ENCODE measurements around the gene CD300E. TPM values are rescaled to one million over a fixed set of nuclear protein-coding genes. Genes with fewer than 3 reads are reported as not detected.
A peak's percentile ranks its signal among the peaks of the same experiment; 100 is the strongest.

Gene CD300E
- total RNA-seq, 1 experiment from 2014 or later: not detected

DNA sequence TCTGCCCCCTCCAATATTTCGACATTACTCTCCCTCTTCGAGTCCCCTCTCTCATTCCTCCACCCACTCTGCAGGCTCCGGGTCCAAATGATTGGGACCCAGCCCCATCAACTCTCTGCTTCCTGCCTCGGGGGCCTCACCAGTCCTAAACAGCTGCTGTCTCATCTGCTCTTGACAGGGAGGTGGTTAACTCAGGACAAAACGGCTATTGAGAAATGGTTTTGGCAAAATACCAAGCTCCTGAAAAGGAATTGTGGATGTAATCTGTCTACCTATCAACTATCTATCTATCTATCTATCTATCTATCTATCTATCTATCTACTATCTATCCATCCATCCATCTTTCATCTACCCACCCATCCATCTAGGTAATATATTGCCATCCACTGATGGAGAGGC lies 58.4 kb downstream of the CD300E start:
- Histone ChIP-seq H3K4me3 (ENCODE audit: low read length) (no peak overlapping the region), H3K9me3 (ENCODE audit: low read length) (no peaks in the 10 kb centered on the region), H3K79me2 (ENCODE audit: low read length) (no peaks in the 10 kb centered on the region), H2AFZ (ENCODE audit: low read length) (no peak overlapping the region), H3K4me1 (ENCODE audit: insufficient read depth, low read length) (peaks cover 11% of the 10 kb centered on the region), H3K27me3 (ENCODE audit: low read length) (peaks cover 42% of the 10 kb centered on the region), H4K20me1 (ENCODE audit: low read length) (no peaks in the 10 kb centered on the region), H3K4me2 (ENCODE audit: low read length) (no peak overlapping the region), H3K36me3 (ENCODE audit: low read depth, low read length) (no peaks in the 10 kb centered on the region), H3K9me2 (replicated peaks; ENCODE audit: low read length) (no peaks in the 10 kb centered on the region), H3K27ac (ENCODE audit: low read length) (no peak overlapping the region), H3F3A (ENCODE audit: low read length, unreplicated experiment) (no peaks in the 10 kb centered on the region), H3K9ac (ENCODE audit: low read length) (no peak overlapping the region)
- DNase-seq: peak; percentile 12
- intact Hi-C loops (cut with micrococcal nuclease): no loop called here
- ChIA-PET CTCF (interaction anchor here (0.6 kb wide), 1 partner anchor 163 kb away, joined by 3 read pairs; no protein-coding TSS in a partner anchor), POLR2A (ENCODE audit: unreplicated experiment) (no interaction called here)
- BruUV-seq (replicated peaks): no TSS peak
- TF ChIP-seq EZH2 (IDR thresholded peaks at IDR 0.05; ENCODE audit: low read length, unreplicated experiment): no peak
- no peak for TF ChIP-seq EZH2phosphoT487 (IDR thresholded peaks at IDR 0.05; ENCODE audit: borderline replicate concordance, low read length)
- TF ChIP-seq CTCF (conservative IDR thresholded peaks at IDR 0.05; ENCODE audit: low read depth, low read length): no peak
- no peak for ATAC-seq

DNA sequence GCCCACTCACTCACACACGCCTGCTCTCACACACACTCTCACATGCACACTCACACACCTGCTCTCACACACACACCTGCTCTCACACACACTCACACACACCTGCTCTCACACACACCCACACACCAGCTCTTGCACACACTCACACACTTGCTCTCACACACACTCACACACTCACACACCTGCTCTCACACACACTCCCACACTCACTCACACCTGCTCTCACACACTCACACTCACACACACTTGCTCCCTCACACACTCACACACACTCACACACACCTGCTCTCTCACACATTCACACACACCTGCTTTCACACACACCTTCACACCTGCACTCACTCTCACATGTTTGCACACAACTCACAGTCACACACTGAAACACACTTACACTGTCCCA lies 60.2 kb downstream of the CD300E start:
- H3K9me3 ChIP-seq (ENCODE audit: low read length): no peaks in the 10 kb centered on the region
- intact Hi-C loops (cut with micrococcal nuclease): no loop called here
- H3K36me3 ChIP-seq (ENCODE audit: low read depth, low read length): no peaks in the 10 kb centered on the region
- POLR2A ChIA-PET (ENCODE audit: unreplicated experiment): no interaction called here
- no peak overlapping the region for H2AFZ ChIP-seq (ENCODE audit: low read length)
- no peak overlapping the region for H3K4me2 ChIP-seq (ENCODE audit: low read length)
- H3K4me1 ChIP-seq (ENCODE audit: insufficient read depth, low read length): no peaks in the 10 kb centered on the region
- DNase-seq (no peak), ATAC-seq (no peak)
- TF ChIP-seq EZH2 (IDR thresholded peaks at IDR 0.05; ENCODE audit: low read length, unreplicated experiment): no peak
- no peak for TF ChIP-seq CTCF (conservative IDR thresholded peaks at IDR 0.05; ENCODE audit: low read depth, low read length)
- TF ChIP-seq EZH2phosphoT487 (IDR thresholded peaks at IDR 0.05; ENCODE audit: borderline replicate concordance, low read length): no peak
- H3K79me2 ChIP-seq (ENCODE audit: low read length): no peaks in the 10 kb centered on the region
- no peak overlapping the region for H3K4me3 ChIP-seq (ENCODE audit: low read length)
- no peaks in the 10 kb centered on the region for H3F3A ChIP-seq (ENCODE audit: low read length, unreplicated experiment)
- no peaks in the 10 kb centered on the region for H4K20me1 ChIP-seq (ENCODE audit: low read length)
- H3K9ac ChIP-seq (ENCODE audit: low read length): no peak overlapping the region
- H3K9me2 ChIP-seq (replicated peaks; ENCODE audit: low read length): no peaks in the 10 kb centered on the region
- CTCF ChIA-PET: no interaction called here
- H3K27me3 ChIP-seq (ENCODE audit: low read length): peaks cover 54% of the 10 kb centered on the region
- H3K27ac ChIP-seq (ENCODE audit: low read length): no peak overlapping the region
- BruUV-seq (replicated peaks): no TSS peak

GRCh38 chr17:74561586-74561985 lies 62.0 kb downstream of the CD300E start:
- no peaks in the 10 kb centered on the region for H3K9me2 ChIP-seq (replicated peaks; ENCODE audit: low read length)
- no peaks in the 10 kb centered on the region for H4K20me1 ChIP-seq (ENCODE audit: low read length)
- no peak overlapping the region for H3K4me3 ChIP-seq (ENCODE audit: low read length)
- no peak overlapping the region for H2AFZ ChIP-seq (ENCODE audit: low read length)
- ATAC-seq (no peak), DNase-seq (no peak)
- ChIA-PET CTCF (no interaction called here), POLR2A (ENCODE audit: unreplicated experiment) (no interaction called here)
- no peaks in the 10 kb centered on the region for H3K4me1 ChIP-seq (ENCODE audit: insufficient read depth, low read length)
- no peak overlapping the region for H3K27ac ChIP-seq (ENCODE audit: low read length)
- no peaks in the 10 kb centered on the region for H3K79me2 ChIP-seq (ENCODE audit: low read length)
- no peak overlapping the region for H3K9ac ChIP-seq (ENCODE audit: low read length)
- no peaks in the 10 kb centered on the region for H3K9me3 ChIP-seq (ENCODE audit: low read length)
- intact Hi-C loops (cut with micrococcal nuclease): no loop called here
- H3K36me3 ChIP-seq (ENCODE audit: low read depth, low read length): no peaks in the 10 kb centered on the region
- TF ChIP-seq EZH2phosphoT487 (IDR thresholded peaks at IDR 0.05; ENCODE audit: borderline replicate concordance, low read length) (no peak), CTCF (conservative IDR thresholded peaks at IDR 0.05; ENCODE audit: low read depth, low read length) (no peak), EZH2 (IDR thresholded peaks at IDR 0.05; ENCODE audit: low read length, unreplicated experiment) (no peak)
- H3F3A ChIP-seq (ENCODE audit: low read length, unreplicated experiment): no peaks in the 10 kb centered on the region
- no TSS peak for BruUV-seq (replicated peaks)
- H3K27me3 ChIP-seq (ENCODE audit: low read length): peaks cover 66% of the 10 kb centered on the region
- no peak overlapping the region for H3K4me2 ChIP-seq (ENCODE audit: low read length)

Other genes starting within 250 kb of the CD300E start
- gene GPRC5C, start 191.7 kb downstream of the CD300E start, total RNA-seq (2014; rRNA removed): 209 and 210 TPM in 2 replicates
- not detected in 2 replicates for gene CD300A, start 157.1 kb downstream of the CD300E start, total RNA-seq (2014; rRNA removed)
- gene CD300LB, start 92.3 kb downstream of the CD300E start, total RNA-seq (2014; rRNA removed): not detected in 2 replicates
- not detected in 2 replicates for gene CD300C, start 77.6 kb downstream of the CD300E start, total RNA-seq (2014; rRNA removed)
- gene CD300H, start 56.2 kb downstream of the CD300E start, total RNA-seq (2014; rRNA removed): not detected in 2 replicates
- gene CD300LD, start 31.5 kb downstream of the CD300E start, total RNA-seq (2014; rRNA removed): not detected in 2 replicates
- not detected in 2 replicates for gene CD300LF, start 89.2 kb upstream of the CD300E start, total RNA-seq (2014; rRNA removed)
- 0.17 and 0.66 TPM in 2 replicates for gene RAB37, start 113.5 kb upstream of the CD300E start, total RNA-seq (2014; rRNA removed)
- 75.0 and 116 TPM in 2 replicates for gene NHERF1, start 124.9 kb upstream of the CD300E start, total RNA-seq (2014; rRNA removed)
- gene NAT9, start 152.6 kb upstream of the CD300E start, total RNA-seq (2014; rRNA removed): 47.2 and 55.4 TPM in 2 replicates
- gene GRIN2C, start 236.1 kb upstream of the CD300E start, total RNA-seq (2014; rRNA removed): 0.04 TPM in 1 of 2 replicates, not detected in the other
- gene FDXR, start 249.3 kb upstream of the CD300E start, total RNA-seq (2014; rRNA removed): 28.1 and 44.5 TPM in 2 replicates

Data from PC-3 (cell line).